Measurements from ENCODE around the gene NTRK2. TPM values are rescaled to one million over a fixed set of nuclear protein-coding genes. Genes with fewer than 3 reads are reported as not detected.

The NTRK2 gene
- total and polyA plus RNA-seq, 4 donors = 0.26 to 1.4 (median 0.56) TPM

DNA sequence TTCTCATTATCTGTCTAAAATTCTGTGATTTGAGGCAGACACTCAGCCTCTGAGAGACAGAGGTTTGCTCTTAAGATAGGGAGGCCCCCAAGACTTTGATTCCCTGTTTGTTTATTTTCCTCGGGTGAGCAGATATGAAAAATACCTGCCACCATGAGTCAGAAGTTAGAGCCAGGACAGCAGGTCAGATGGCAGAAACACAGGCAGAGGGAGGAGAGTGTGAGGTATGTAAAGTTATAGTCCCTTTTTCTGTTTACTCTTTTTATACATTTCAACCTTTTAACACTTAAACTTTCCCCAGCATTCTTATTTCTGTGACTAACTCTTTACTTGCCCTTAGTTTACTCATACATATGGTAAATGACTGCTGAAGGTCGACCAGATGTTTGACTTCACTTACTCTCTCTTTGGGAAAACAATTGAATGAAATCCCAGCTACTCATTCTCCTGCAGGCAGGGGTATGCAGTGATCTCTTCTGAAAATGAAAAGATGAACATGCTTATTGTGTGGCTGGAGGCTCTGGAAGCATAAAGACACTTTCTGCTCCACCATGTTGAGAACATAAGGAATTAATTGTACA lies 383.8 kb downstream of the NTRK2 start:
- WGBS = 16% methylated on average over 2 of the region's 2 CpGs
- Histone ChIP-seq H3K4me1 (ENCODE audit: control insufficient read depth in 4 of 4, insufficient read depth in 4 of 4, low read length in 3 of 4) (no peaks in the 10 kb centered on the region), H3K9me3 (ENCODE audit: control insufficient read depth in 4 of 4, low read length in 3 of 4) (no peaks in the 10 kb centered on the region), H3K9ac (ENCODE audit: low read depth in 1 of 2, low read length in 2 of 2) (no peak overlapping the region), H3K4me3 (ENCODE audit: low read depth in 1 of 3, low read length in 3 of 3) (no peak overlapping the region), H3K36me3 (ENCODE audit: control insufficient read depth in 4 of 4, insufficient read depth in 3 of 4, low read depth in 1 of 4, low read length in 3 of 4) (no peaks in the 10 kb centered on the region), H3K27me3 (ENCODE audit: control insufficient read depth in 4 of 4, insufficient read depth in 4 of 4, low read length in 3 of 4) (no peaks in the 10 kb centered on the region), H3K27ac (ENCODE audit: low read depth in 1 of 2, low read length in 2 of 2) (no peak overlapping the region)
- TF ChIP-seq SP1 (IDR thresholded peaks at IDR 0.05) (no peak), YY1 (IDR thresholded peaks at IDR 0.05) (no peak), HNF4G (IDR thresholded peaks at IDR 0.05) (no peak), FOXA2 (IDR thresholded peaks at IDR 0.05) (no peak), HNF4A (conservative IDR thresholded peaks at IDR 0.05) (no peak), RAD21 (IDR thresholded peaks at IDR 0.05) (no peak), FOXA1 (IDR thresholded peaks at IDR 0.05) (no peak), MAX (IDR thresholded peaks at IDR 0.05) (no peak), CTCF (IDR thresholded peaks at IDR 0.05; ENCODE audit: low read depth, low read length, missing input control) (no peak), NR2F2 (IDR thresholded peaks at IDR 0.05) (no peak), ATF3 (IDR thresholded peaks at IDR 0.05) (no peak), EGR1 (IDR thresholded peaks at IDR 0.05; ENCODE audit: low read depth in 2 of 2) (no peak), RXRA (IDR thresholded peaks at IDR 0.05) (no peak), GABPA (IDR thresholded peaks at IDR 0.05 in 1 of 2, conservative IDR thresholded peaks at IDR 0.05 in 1 of 2) (no peak), JUND (IDR thresholded peaks at IDR 0.05) (no peak)
- TF ChIP-seq, protein P1, sequence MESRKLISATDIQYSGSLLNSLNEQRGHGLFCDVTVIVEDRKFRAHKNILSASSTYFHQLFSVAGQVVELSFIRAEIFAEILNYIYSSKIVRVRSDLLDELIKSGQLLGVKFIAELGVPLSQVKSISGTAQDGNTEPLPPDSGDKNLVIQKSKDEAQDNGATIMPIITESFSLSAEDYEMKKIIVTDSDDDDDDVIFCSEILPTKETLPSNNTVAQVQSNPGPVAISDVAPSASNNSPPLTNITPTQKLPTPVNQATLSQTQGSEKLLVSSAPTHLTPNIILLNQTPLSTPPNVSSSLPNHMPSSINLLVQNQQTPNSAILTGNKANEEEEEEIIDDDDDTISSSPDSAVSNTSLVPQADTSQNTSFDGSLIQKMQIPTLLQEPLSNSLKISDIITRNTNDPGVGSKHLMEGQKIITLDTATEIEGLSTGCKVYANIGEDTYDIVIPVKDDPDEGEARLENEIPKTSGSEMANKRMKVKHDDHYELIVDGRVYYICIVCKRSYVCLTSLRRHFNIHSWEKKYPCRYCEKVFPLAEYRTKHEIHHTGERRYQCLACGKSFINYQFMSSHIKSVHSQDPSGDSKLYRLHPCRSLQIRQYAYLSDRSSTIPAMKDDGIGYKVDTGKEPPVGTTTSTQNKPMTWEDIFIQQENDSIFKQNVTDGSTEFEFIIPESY (IDR thresholded peaks at IDR 0.05) = no peak
- TF ChIP-seq, protein P2, sequence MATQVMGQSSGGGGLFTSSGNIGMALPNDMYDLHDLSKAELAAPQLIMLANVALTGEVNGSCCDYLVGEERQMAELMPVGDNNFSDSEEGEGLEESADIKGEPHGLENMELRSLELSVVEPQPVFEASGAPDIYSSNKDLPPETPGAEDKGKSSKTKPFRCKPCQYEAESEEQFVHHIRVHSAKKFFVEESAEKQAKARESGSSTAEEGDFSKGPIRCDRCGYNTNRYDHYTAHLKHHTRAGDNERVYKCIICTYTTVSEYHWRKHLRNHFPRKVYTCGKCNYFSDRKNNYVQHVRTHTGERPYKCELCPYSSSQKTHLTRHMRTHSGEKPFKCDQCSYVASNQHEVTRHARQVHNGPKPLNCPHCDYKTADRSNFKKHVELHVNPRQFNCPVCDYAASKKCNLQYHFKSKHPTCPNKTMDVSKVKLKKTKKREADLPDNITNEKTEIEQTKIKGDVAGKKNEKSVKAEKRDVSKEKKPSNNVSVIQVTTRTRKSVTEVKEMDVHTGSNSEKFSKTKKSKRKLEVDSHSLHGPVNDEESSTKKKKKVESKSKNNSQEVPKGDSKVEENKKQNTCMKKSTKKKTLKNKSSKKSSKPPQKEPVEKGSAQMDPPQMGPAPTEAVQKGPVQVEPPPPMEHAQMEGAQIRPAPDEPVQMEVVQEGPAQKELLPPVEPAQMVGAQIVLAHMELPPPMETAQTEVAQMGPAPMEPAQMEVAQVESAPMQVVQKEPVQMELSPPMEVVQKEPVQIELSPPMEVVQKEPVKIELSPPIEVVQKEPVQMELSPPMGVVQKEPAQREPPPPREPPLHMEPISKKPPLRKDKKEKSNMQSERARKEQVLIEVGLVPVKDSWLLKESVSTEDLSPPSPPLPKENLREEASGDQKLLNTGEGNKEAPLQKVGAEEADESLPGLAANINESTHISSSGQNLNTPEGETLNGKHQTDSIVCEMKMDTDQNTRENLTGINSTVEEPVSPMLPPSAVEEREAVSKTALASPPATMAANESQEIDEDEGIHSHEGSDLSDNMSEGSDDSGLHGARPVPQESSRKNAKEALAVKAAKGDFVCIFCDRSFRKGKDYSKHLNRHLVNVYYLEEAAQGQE (IDR thresholded peaks at IDR 0.05) = no peak
- DNase-seq (ENCODE audit: low spot score) = no peak
